ENCODE data around the gene ETV5.

- TF ChIP-seq, protein P1, sequence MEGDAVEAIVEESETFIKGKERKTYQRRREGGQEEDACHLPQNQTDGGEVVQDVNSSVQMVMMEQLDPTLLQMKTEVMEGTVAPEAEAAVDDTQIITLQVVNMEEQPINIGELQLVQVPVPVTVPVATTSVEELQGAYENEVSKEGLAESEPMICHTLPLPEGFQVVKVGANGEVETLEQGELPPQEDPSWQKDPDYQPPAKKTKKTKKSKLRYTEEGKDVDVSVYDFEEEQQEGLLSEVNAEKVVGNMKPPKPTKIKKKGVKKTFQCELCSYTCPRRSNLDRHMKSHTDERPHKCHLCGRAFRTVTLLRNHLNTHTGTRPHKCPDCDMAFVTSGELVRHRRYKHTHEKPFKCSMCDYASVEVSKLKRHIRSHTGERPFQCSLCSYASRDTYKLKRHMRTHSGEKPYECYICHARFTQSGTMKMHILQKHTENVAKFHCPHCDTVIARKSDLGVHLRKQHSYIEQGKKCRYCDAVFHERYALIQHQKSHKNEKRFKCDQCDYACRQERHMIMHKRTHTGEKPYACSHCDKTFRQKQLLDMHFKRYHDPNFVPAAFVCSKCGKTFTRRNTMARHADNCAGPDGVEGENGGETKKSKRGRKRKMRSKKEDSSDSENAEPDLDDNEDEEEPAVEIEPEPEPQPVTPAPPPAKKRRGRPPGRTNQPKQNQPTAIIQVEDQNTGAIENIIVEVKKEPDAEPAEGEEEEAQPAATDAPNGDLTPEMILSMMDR (IDR thresholded peaks at IDR 0.05) = no peak
- TF ChIP-seq EZH2phosphoT487 (IDR thresholded peaks at IDR 0.05) = no peak
Observed at GRCh38 chr3:186094696-186095425, 14.0 kb downstream of the ETV5 start.

Data from neural progenitor cell (in vitro differentiated cells).